Measurements from ENCODE around the gene SHKBP1. TPM values are rescaled to one million over a fixed set of nuclear protein-coding genes. Genes with fewer than 3 reads are reported as not detected.

The SHKBP1 gene
- total RNA-seq, 1 experiment from 2014 or later: 66.3 TPM

- DNase-seq (ENCODE audit: low read depth): no peak
These were observed 24.7 kb downstream of the SHKBP1 start, which contains the start of gene LTBP4 for GRCh38 chr19:40601134-40601974. LTBP4 (plus strand) TSS chr19:40601369; CDS start chr19:40601388, 19 bp downstream.

DNA sequence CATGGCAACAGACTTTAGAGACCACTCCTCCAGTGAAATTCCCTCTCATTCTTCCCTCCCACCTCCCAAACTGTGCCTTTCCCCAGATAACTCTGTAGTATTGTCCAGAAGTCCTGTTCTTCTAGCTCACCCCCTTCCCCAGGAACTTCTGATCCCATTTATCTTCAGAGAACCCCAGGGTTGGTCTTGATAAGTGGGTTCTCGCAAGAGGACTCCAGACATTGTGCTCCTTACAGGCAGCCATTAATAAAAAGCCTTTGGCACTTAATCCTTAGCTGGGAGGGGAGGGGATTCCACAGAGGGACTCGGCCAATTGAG, 26.4 kb downstream of the SHKBP1 start:
- DNase-seq (ENCODE audit: low read depth): no peak

DNA sequence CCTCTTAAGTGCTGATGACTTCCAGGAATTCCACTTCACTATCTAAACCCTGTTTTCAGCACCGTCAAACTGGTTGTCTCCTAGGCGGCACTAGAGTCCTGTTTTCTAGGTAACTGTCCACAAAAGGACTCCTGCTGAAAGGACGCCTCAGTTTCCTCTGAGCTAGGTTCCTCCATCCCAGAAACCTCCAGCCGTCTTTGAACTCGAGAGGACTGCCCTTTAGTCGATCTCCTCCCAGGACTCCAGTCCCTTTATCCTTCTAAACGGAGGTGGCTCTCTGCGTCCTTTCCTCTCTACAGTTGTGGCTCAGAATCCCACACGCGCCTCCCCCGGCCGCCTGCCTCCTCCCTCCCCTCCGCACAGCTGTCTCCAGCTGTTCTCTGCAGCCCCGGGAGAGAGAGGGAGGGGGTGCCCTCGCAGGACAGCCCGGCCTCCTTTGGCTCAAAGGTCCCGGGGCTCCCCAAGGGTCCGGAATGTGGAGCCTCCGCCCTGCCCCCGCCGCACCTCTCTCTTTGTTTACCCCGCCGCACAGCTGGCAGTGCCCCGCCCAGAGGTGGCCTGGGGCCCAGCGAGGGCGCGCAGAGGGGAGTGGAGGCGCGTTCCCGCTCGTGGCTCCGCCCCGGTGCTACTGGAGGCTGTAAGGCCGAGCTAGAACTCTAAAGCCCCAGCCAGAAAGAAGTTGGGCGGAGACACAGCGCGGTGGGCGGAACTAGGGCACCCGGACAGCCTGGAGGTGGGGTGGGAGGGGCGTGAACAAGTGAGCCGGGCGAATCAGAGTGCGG, 26.9 kb downstream of the SHKBP1 start:
- DNase-seq (ENCODE audit: low read depth): peak; percentile 91

GRCh38 chr19:40604171-40604646, 27.5 kb downstream of the SHKBP1 start:
- DNase-seq (ENCODE audit: low read depth): no peak

DNA sequence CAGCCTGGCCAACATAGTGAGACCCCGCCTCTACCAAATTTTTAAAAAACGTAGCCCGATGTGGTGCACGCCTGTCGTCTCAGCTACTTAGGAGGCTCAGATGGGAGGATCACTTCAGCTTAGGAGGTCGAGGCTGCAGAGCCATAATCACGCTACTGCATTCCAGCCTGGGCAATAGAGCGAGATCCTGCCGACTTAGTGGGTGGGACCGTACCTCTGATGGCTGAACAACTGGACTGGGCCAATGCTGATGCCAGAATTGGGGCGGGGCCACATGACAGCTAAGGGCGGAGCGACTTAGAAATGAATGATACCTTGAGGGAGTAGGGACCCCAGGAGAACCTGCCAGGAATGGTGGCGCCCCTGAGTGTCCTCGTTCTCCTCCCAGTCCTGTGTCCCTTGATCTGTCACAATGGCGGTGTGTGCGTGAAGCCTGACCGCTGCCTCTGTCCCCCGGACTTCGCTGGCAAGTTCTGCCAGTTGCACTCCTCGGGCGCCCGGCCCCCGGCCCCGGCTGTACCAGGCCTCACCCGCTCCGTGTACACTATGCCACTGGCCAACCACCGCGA, 28.1 kb downstream of the SHKBP1 start:
- no peak for DNase-seq (ENCODE audit: low read depth)

DNA sequence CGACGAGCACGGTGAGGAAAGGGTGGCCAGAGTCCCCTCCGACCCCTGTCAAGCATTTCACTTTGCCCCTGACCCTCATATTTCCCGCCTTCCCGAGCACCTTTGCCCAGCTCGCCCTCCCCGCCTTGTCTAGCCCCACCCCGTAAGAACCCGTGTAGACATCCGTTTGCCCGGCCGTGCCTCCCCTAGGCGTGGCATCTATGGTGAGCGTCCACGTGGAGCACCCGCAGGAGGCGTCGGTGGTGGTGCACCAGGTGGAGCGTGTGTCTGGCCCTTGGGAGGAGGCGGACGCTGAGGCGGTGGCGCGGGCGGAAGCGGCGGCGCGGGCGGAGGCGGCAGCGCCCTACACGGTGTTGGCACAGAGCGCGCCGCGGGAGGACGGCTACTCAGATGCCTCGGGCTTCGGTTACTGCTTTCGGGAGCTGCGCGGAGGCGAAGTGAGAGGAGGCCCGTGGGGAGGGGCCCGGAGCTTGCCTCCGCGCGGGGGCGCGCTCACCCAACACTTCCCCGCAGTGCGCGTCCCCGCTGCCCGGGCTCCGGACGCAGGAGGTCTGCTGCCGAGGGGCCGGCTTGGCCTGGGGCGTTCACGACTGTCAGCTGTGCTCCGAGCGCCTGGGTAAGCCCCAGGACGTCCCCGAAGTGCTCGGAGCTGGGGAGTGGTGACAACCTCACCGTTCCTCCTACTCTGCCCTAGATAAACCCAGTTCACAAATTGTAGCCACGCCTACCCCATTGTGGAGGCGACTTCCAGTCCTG, 28.7 kb downstream of the SHKBP1 start:
- DNase-seq (ENCODE audit: low read depth): peak; percentile 71

GRCh38 chr19:40607311-40608239, 30.9 kb downstream of the SHKBP1 start:
- no peak for DNase-seq (ENCODE audit: low read depth)

GRCh38 chr19:40608240-40608621, 31.6 kb downstream of the SHKBP1 start:
- no peak for DNase-seq (ENCODE audit: low read depth)

- no peak for DNase-seq (ENCODE audit: low read depth)
These were observed 32.3 kb downstream of the SHKBP1 start for GRCh38 chr19:40608957-40609356.

DNA sequence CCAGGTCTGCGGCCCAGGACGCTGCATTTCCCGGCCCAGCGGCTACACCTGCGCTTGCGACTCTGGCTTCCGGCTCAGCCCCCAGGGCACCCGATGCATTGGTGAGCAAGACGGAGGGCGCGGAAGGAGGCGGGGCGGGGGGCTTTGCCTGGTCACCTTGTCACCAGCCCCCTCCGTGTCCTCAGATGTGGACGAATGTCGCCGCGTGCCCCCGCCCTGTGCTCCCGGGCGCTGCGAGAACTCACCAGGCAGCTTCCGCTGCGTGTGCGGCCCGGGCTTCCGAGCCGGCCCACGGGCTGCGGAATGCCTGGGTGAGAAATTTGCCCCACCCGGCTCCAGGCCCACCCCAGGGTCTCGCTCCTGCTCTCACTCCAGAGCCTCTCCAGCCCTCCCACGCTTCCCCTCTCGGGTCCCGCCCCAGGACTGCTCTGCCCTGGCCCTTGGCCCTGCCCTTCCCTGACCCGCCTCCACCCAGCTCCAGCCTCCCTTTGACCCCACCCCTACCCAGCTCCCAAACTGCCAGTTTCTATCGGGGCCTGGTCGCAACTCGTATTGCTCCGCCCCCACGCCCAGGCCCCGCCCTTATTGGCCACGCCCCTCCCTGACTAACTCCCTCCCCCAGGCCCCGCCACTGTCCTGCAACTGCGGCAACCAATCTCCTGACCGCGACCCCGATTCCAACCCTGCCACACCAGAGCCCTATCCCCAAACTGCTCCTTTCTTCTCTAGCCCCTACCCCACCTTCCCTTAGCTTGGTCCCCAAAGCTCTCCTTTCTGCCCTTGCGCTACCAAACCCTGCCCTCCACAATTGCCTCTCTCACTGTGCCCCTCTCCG, 33.1 kb downstream of the SHKBP1 start:
- DNase-seq (ENCODE audit: low read depth): peak; percentile 75

- DNase-seq (ENCODE audit: low read depth): no peak
These were observed 33.9 kb downstream of the SHKBP1 start for GRCh38 chr19:40610396-40611064.

DNA sequence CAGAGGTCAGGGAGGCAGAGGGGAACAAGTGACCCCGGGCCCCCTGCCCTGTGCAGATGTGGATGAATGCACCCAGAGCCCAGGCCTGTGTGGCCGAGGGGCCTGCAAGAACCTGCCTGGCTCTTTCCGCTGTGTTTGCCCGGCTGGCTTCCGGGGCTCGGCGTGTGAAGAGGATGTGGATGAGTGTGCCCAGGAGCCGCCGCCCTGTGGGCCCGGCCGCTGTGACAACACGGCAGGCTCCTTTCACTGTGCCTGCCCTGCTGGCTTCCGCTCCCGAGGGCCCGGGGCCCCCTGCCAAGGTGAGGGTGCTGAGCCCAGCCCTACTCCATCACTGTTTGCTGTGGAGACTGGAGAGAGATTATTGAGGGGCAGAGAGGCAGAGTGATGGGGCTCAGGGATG, 34.4 kb downstream of the SHKBP1 start:
- no peak for DNase-seq (ENCODE audit: low read depth)

DNA sequence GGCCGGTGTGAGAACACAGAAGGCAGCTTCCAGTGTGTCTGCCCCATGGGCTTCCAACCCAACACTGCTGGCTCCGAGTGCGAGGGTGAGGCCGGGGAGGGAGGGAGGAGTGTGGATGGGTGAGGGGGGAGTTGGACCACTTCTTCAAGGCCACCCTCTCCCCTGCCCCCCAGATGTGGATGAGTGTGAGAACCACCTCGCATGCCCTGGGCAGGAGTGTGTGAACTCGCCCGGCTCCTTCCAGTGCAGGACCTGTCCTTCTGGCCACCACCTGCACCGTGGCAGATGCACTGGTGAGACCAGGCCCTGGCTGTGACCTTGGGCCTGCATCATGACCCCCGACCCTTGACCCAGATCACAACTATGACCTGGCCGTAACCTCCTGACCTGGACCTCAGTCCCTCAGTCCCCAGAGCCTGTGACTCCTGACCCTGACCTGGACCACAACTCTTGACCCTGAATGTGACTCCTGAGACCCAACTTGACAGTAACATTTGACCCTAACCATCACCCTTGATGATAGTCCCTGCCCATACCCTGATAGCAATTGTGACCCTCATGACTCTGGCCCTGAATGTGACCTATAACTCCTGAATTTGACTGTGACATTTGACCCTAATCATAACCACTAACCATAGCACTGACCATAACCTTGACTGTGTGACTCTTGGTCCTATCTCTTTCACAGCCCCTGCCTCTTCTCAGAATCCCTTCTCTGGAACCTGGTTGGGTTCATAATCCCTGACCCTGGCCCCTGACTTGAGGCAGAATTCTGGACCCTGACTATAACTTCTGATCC, 35.4 kb downstream of the SHKBP1 start:
- DNase-seq (ENCODE audit: low read depth): no peak

- DNase-seq (ENCODE audit: low read depth): no peak
These were observed 36.4 kb downstream of the SHKBP1 start for GRCh38 chr19:40612831-40613689.

DNA sequence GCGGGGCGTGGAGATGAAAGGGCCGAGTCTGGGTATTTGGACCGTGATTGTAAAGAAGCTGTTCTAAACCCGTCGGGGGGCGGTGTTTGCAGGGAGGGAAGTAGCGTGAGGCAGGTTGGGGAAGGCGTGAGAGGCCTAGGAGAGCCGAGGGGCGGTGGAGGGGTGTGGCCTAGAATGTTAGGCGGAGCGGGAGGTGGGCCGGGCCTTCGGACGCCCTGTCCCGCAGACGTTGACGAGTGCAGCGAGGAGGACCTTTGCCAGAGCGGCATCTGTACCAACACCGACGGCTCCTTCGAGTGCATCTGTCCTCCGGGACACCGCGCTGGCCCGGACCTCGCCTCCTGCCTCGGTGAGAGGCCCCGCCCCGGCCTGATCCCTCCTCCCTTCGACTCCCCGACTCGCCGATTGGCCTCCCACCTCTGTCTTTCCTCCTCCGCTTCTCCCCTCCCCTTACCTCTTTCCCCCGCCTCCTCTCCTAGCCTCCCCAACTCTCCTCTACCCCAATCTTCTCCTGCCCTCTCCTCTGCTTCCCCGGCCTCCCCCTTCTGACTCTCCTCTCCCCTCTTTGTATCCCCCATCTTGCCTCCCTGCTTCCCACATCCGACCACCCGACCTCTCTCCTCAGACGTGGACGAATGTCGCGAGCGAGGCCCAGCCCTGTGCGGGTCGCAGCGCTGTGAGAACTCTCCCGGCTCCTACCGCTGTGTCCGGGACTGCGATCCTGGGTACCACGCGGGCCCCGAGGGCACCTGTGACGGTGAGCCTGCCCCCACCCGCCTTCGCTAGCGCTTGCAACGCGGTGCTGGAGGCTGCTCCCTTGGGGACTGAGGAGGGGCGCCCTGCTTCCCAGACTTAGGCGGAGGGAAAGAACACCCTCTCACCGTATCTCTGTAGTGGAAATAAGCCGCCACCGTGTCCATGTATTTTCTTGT, 37.3 kb downstream of the SHKBP1 start:
- DNase-seq (ENCODE audit: low read depth): no peak

Measured in M059J (cell line).